HG03064 (cell line): ENCODE results near the gene CAVIN1.
"Not testable (repeated sequence)": the region's sequence is repeated elsewhere in the genome, so short reads cannot be mapped to it uniquely, and the experiment has no call there.

Source experiments
- ATAC-seq: cut with Tn5 transposase; IDR thresholded peaks from one replicate; pipeline ENCODE4 v1.9.1; 2021; ENCODE audit warnings: low read depth; ENCODE audit not compliant: unreplicated experiment

CAVIN1 gene, protein sequence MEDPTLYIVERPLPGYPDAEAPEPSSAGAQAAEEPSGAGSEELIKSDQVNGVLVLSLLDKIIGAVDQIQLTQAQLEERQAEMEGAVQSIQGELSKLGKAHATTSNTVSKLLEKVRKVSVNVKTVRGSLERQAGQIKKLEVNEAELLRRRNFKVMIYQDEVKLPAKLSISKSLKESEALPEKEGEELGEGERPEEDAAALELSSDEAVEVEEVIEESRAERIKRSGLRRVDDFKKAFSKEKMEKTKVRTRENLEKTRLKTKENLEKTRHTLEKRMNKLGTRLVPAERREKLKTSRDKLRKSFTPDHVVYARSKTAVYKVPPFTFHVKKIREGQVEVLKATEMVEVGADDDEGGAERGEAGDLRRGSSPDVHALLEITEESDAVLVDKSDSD

GRCh38 chr17:42422958-42423712 is at the start of gene CAVIN1:
CAVIN1 (minus strand) TSS chr17:42423256; CDS start chr17:42423097, 159 bp downstream.
- no peak for ATAC-seq

DNA sequence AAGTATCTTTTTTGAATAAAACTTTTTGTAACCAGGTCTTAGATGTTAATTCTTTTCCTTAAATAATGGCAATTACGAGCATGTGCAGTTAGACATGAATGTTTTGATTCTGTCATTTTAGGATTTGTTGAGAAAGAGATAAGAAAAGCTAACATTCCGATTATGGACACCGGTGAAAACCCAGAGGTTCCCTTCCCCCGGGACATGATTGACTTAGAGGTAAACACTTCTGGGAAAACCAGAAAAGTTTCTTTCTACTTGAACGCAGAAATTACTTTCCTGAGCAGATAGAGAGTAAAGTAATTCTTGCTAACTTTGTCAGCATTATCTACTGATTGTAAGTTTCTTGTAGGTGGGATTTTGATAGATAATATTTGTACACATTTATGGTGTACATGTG is 44.8 kb upstream of the CAVIN1 start:
- ATAC-seq = no peak

GRCh38 chr17:42463976-42464400 is 40.9 kb upstream of the CAVIN1 start:
- no peak for ATAC-seq

- ATAC-seq = no peak
Measured at GRCh38 chr17:42460371-42460770, 37.3 kb upstream of the CAVIN1 start.

- no peak for ATAC-seq
Measured at GRCh38 chr17:42459801-42460281, 36.8 kb upstream of the CAVIN1 start.

DNA sequence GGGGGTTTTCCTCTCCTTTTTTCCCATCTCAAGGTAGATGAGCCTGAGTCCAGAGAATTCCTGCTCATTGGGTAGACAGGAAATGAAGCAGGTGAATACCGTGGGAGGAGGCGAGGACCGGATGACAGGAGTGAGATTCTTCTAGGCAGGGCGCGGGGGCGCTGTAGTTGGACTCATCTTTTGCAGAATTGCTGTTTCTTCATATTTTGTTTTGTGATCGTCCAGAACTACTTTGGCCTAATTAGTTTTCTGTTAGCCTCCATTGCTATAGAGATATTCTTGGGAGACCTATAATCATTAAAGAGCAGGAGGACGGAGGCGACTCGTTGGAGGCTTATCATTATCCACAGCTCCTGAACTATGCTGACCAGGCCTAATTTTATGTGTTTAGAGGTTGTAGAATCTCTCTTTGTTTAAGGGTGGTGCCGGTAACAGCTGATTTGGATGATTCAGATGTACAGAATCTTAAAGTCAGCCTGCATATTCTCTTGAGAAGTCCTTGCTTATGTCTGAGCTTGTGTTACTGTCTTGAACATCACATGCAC is 36.3 kb upstream of the CAVIN1 start:
- ATAC-seq = no peak

- peak; percentile 40 for ATAC-seq
Measured at GRCh38 chr17:42458497-42459255, 35.6 kb upstream of the CAVIN1 start, which contains the start of gene ATP6V0A1. ATP6V0A1 (plus strand) TSS chr17:42458878; CDS start chr17:42460895, 2,017 bp downstream.

- no peak for ATAC-seq
Measured at GRCh38 chr17:42457107-42457792, 34.2 kb upstream of the CAVIN1 start.

GRCh38 chr17:42456223-42457106 is 33.4 kb upstream of the CAVIN1 start:
- no peak for ATAC-seq

- ATAC-seq = not testable (repeated sequence)
Measured at GRCh38 chr17:42454987-42455386, 31.9 kb upstream of the CAVIN1 start.

DNA sequence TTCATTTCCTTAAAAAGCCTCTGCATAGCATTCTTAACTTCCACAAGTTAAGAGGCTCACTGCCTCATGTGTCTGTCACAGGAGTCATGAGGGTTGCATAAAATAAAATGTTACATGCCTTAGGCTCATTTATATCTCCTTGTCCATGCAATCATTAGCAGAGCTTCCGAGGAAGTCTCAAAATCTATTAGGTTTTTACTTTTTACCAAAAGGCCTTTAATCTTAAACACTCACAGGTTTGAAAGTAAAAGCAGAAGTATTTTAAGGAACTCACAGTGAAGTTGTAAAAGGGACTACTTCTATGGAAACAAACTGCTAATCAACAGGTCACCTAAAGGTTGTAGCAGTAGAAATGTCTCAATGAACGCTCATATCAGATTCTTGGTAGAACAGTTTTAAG is 30.4 kb upstream of the CAVIN1 start:
- ATAC-seq = no peak

DNA sequence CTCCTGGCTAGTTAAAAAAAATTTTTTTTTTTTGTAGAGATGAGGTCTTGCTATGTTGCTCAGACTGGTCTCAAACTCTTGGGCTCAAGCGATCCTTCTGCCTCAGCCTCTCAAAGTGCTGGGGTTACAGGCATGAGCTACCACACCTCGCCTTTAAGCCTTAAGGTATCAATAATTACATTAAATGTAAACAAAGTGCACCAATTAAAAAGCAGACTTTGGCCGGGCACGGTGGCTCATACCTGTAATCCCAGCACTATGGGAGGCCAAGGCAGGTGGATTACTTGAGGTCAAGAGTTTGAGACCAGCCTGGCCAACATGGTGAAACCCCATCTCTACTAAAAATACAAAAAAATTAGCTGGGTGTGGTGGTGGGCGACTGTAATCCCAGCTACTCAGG is 28.2 kb upstream of the CAVIN1 start:
- not testable (repeated sequence) for ATAC-seq

DNA sequence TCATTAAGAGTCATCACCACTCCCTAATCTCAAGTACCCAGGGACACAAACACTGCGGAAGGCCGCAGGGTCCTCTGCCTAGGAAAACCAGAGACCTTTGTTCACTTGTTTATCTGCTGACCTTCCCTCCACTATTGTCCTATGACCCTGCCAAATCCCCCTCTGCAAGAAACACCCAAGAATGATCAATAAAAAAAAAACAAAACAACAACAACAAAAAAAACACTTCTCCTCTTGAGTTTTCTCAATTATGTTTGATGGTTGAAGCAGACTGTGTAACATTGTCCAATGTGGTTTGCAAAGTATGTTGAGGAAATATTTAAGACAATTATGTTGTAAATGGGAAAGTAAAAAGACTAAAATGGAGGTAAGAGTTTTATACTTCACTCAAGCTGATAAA is 26.8 kb upstream of the CAVIN1 start:
- not testable (repeated sequence) for ATAC-seq

GRCh38 chr17:42449176-42449575 is 26.1 kb upstream of the CAVIN1 start:
- ATAC-seq = not testable (repeated sequence)

DNA sequence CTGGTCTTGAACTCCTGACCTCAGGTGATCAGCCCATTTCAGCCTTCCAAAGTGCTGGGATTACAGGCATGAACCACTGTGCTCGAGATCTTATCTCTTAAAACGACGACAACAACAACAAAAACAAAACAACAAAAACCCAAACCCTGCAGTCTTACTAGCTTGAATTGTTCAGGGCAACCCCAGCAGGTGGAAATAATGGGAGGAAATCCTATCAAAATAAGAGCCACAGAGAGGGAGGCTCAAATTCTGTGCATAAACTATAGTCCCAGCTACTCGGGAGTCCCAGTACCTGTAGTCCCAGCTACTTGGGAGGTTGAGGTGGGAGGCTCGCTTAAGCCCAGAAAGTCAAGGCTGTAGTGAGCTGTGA is 19.1 kb upstream of the CAVIN1 start:
- no peak for ATAC-seq

GRCh38 chr17:42441371-42442195 is 18.5 kb upstream of the CAVIN1 start:
- no peak for ATAC-seq

DNA sequence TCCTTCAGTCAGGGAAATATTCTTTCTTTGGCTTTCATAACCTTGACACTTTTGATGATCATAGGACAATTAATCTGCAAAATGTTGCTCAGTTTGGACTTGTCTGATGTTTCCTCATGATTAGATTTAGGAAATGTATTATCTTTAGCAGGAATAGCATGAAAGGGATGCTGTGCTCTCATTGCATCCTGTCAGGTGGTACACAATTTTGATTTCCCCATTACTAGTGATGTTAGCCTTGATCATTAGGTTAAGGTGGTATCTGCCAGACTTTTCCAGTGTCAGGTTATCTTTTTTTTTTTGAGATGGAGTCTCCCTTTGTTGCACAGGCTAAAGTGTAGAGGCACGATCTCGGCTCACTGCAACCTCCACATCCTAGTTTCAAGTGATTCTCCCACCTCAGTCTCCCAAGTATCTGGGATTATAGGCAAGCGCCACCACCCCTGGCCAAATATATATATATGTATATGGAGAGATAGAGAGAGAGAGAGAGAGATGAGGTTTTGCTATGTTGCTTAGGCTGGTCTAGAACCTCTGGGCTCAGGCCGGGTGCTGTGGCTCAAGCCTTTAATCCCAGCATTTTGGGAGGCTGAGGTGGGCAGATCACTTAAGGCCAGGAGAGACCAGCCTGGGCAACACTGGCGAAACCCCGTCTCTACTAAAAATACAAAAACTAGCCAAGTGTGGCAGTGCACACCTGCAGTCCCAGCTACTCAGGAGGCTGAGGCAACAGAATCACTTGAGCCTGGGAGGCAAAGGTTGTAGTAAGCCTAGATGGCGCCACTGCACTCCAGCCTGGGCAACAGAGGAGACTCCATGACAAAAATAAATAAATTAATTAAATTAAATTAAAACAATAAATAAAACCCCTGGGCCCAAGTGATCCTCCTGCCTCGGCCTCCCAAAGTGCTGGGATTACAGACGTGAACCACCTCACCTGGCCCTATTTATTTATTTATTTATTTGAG is 15.8 kb upstream of the CAVIN1 start:
- no peak for ATAC-seq
